Islet of Langerhans (tissue), 1 donor: ENCODE data around the gene THUMPD3.
A peak's percentile ranks its signal among the peaks of the same experiment; 100 is the strongest.

Experiments used
- FAIRE-seq: peaks from one replicate; lab custom pipeline; 2011; peaks lifted over from hg19 to GRCh38; lab: Jason Lieb, UNC

The THUMPD3 gene

GRCh38 chr3:9362731-9363530, at the start of gene THUMPD3:
Gene THUMPD3, plus strand, starts transcription at chr3:9363054. Its CDS starts 2,015 bp downstream, at chr3:9365069.
- FAIRE-seq, result peak; percentile 36

- no peak for FAIRE-seq
Observed at GRCh38 chr3:9314796-9315195, 48.1 kb upstream of the THUMPD3 start.

GRCh38 chr3:9316881-9317361, 45.9 kb upstream of the THUMPD3 start:
- no peak for FAIRE-seq

GRCh38 chr3:9322780-9323179, 40.1 kb upstream of the THUMPD3 start:
- FAIRE-seq, result no peak

- FAIRE-seq, result no peak
Observed at GRCh38 chr3:9324944-9325343, 37.9 kb upstream of the THUMPD3 start.

- no peak for FAIRE-seq
Observed at GRCh38 chr3:9327578-9327977, 35.3 kb upstream of the THUMPD3 start.

- no peak for FAIRE-seq
Observed at GRCh38 chr3:9330166-9330703, 32.6 kb upstream of the THUMPD3 start.

GRCh38 chr3:9331171-9331570, 31.7 kb upstream of the THUMPD3 start:
- no peak for FAIRE-seq

- FAIRE-seq, result no peak
Observed at GRCh38 chr3:9332250-9333030, 30.4 kb upstream of the THUMPD3 start.

GRCh38 chr3:9339761-9340471, 22.9 kb upstream of the THUMPD3 start:
- peak; percentile 90 for FAIRE-seq

- FAIRE-seq, result peak; percentile 61
Observed at GRCh38 chr3:9340472-9340902, 22.4 kb upstream of the THUMPD3 start.

- FAIRE-seq, result no peak
Observed at GRCh38 chr3:9342696-9343095, 20.2 kb upstream of the THUMPD3 start.

GRCh38 chr3:9343115-9343514, 19.7 kb upstream of the THUMPD3 start:
- FAIRE-seq, result no peak

- no peak for FAIRE-seq
Observed at GRCh38 chr3:9345041-9345440, 17.8 kb upstream of the THUMPD3 start.

- FAIRE-seq, result no peak
Observed at GRCh38 chr3:9346141-9346540, 16.7 kb upstream of the THUMPD3 start.

GRCh38 chr3:9347081-9347480, 15.8 kb upstream of the THUMPD3 start:
- FAIRE-seq, result no peak

GRCh38 chr3:9347887-9348286, 15.0 kb upstream of the THUMPD3 start:
- no peak for FAIRE-seq

GRCh38 chr3:9349321-9350117, 13.3 kb upstream of the THUMPD3 start:
- FAIRE-seq, result no peak

GRCh38 chr3:9351709-9352126, 11.1 kb upstream of the THUMPD3 start:
- no peak for FAIRE-seq

- peak; percentile 87 for FAIRE-seq
Observed at GRCh38 chr3:9352917-9353752, 9.7 kb upstream of the THUMPD3 start.
